Vagina (tissue), 2 donors: ENCODE measurements around the gene POU3F3. TPM values are rescaled to one million over a fixed set of nuclear protein-coding genes. Genes with fewer than 3 reads are reported as not detected.

Source experiments
- DNase-seq, 2 donors: peaks; one replicate each; pipeline ENCODE4 v3.0.0-alpha.2; 2017; ENCODE audit errors: extremely low spot score in 2 of 2
- H3K27ac ChIP-seq: fragments of 200-600 bp; sonication (generic); one replicate; pipeline ENCODE4 v1.5.1; 2019
- H3K27me3 ChIP-seq: fragments of 200-600 bp; sonication (generic); one replicate; pipeline ENCODE4 v1.5.1; 2019
- H3K36me3 ChIP-seq, 2 donors: fragments of 200-600 bp; sonication (generic); one replicate each; pipeline ENCODE4 v1.5.1; 2017 to 2019
- H3K4me1 ChIP-seq: fragments of 200-600 bp; sonication (generic); one replicate; pipeline ENCODE4 v1.5.1; 2019
- H3K4me3 ChIP-seq, 2 donors: fragments of 200-600 bp; sonication (generic); 1 replicate in 1 of 2; 2 replicates in 1 of 2; pipeline ENCODE4 v1.5.1; 2016 to 2019
- H3K9me3 ChIP-seq: fragments of 200-600 bp; sonication (generic); one replicate; pipeline ENCODE4 v1.5.1; 2019
- CTCF ChIP-seq, 3 experiments: fragments of 450-650 bp in 2 of 3; fragments of 200-600 bp in 1 of 3; sonication (generic) in 1 of 3; IDR thresholded peaks; one replicate each; pipeline ENCODE4 v1.5.1; 2017 to 2019; ENCODE audit warnings: antibody characterized with exemption in 3 of 3, mild to moderate bottlenecking in 2 of 3, moderate library complexity in 2 of 3
- POLR2A ChIP-seq, 2 donors: fragments of 450-650 bp; IDR thresholded peaks; one replicate each; pipeline ENCODE4 v1.6.1; 2017; ENCODE audit warnings: antibody characterized with exemption in 2 of 2, mild to moderate bottlenecking in 2 of 2, moderate library complexity in 2 of 2
- POLR2AphosphoS5 ChIP-seq, 2 donors: sonication (generic); formaldehyde crosslinking; IDR thresholded peaks; one replicate each; pipeline ENCODE4 v1.9.0; 2017; ENCODE audit warnings: antibody characterized with exemption in 2 of 2, mild to moderate bottlenecking in 2 of 2, low read depth in 1 of 2; ENCODE audit not compliant: insufficient read depth in 1 of 2
- intact Hi-C: fragments of 100-400 bp; cut with DNase I; formaldehyde crosslinking; loops from one replicate; pipeline ENCODE4 v1.15.1; 2023
- total RNA-seq: library from RNA; depleted of rRNA; stranded (reverse); fragments of >200 nt; gene quantifications from one replicate; pipeline ENCODE4 v1.2.3, GENCODE V29; 2016

POU3F3 gene
- not detected for total RNA-seq

- no peak within 1 kb of the TSS for H3K27ac ChIP-seq
- no peaks in the 10 kb centered on the region for H3K36me3 ChIP-seq
- intact Hi-C loops = no loop called here
- peaks cover 28% of the 10 kb centered on the region for H3K27me3 ChIP-seq
- no peak for DNase-seq
- no peaks in the 10 kb centered on the region for H3K9me3 ChIP-seq
- peaks cover 39% of the 10 kb centered on the region for H3K4me1 ChIP-seq
- TF ChIP-seq POLR2A (IDR thresholded peaks at IDR 0.05) (no peak), POLR2AphosphoS5 (IDR thresholded peaks at IDR 0.05; ENCODE audit: insufficient read depth in 1 of 2, low read depth in 1 of 2) (no peak), CTCF (IDR thresholded peaks at IDR 0.05) (no peak)
- peak within 1 kb of the TSS; percentile 35 to 40 for H3K4me3 ChIP-seq
These were observed at the start of gene POU3F3 for GRCh38 chr2:104853534-104854497. Gene POU3F3, plus strand, starts transcription at chr2:104854115. Its CDS starts 1,396 bp downstream, at chr2:104855511.

- DNase-seq = no peak
- Histone ChIP-seq H3K4me3 (no peak overlapping the region), H3K27me3 (no peaks in the 10 kb centered on the region), H3K4me1 (no peaks in the 10 kb centered on the region), H3K27ac (no peak overlapping the region), H3K9me3 (no peaks in the 10 kb centered on the region), H3K36me3 (no peaks in the 10 kb centered on the region)
- TF ChIP-seq POLR2AphosphoS5 (IDR thresholded peaks at IDR 0.05; ENCODE audit: insufficient read depth in 1 of 2, low read depth in 1 of 2) (no peak), CTCF (IDR thresholded peaks at IDR 0.05) (no peak), POLR2A (IDR thresholded peaks at IDR 0.05) (no peak)
- intact Hi-C loops = no loop called here
These were observed 49.6 kb upstream of the POU3F3 start for GRCh38 chr2:104804148-104804890.

GRCh38 chr2:104812286-104812685 is 41.6 kb upstream of the POU3F3 start:
- no peaks in the 10 kb centered on the region for H3K9me3 ChIP-seq
- H3K36me3 ChIP-seq = no peaks in the 10 kb centered on the region
- TF ChIP-seq POLR2AphosphoS5 (IDR thresholded peaks at IDR 0.05; ENCODE audit: insufficient read depth in 1 of 2, low read depth in 1 of 2) = no peak
- TF ChIP-seq CTCF (IDR thresholded peaks at IDR 0.05) = no peak
- TF ChIP-seq POLR2A (IDR thresholded peaks at IDR 0.05) = no peak
- no peaks in the 10 kb centered on the region for H3K27me3 ChIP-seq
- DNase-seq = no peak
- intact Hi-C loops = no loop called here
- H3K27ac ChIP-seq = no peak overlapping the region
- no peaks in the 10 kb centered on the region for H3K4me1 ChIP-seq
- no peak overlapping the region for H3K4me3 ChIP-seq

GRCh38 chr2:104816143-104816542 is 37.8 kb upstream of the POU3F3 start:
- intact Hi-C loops = no loop called here
- no peaks in the 10 kb centered on the region for H3K4me1 ChIP-seq
- no peak overlapping the region for H3K27ac ChIP-seq
- H3K4me3 ChIP-seq = no peak overlapping the region
- no peaks in the 10 kb centered on the region for H3K27me3 ChIP-seq
- DNase-seq = no peak
- H3K9me3 ChIP-seq = no peaks in the 10 kb centered on the region
- H3K36me3 ChIP-seq = no peaks in the 10 kb centered on the region
- TF ChIP-seq CTCF (IDR thresholded peaks at IDR 0.05) = no peak
- TF ChIP-seq POLR2A (IDR thresholded peaks at IDR 0.05) = no peak
- no peak for TF ChIP-seq POLR2AphosphoS5 (IDR thresholded peaks at IDR 0.05; ENCODE audit: insufficient read depth in 1 of 2, low read depth in 1 of 2)
